ENCODE results near the gene PIK3CG. TPM values are rescaled to one million over a fixed set of nuclear protein-coding genes. Genes with fewer than 3 reads are reported as not detected.

Gene PIK3CG
- total RNA-seq, 1 donor from 2014 or later: 1.7 TPM

GRCh38 chr7:106881984-106882383 is 16.9 kb downstream of the PIK3CG start:
- peaks cover 4% of the 10 kb centered on the region for H3K27me3 ChIP-seq (ENCODE audit: low read depth)
- no peaks in the 10 kb centered on the region for H3K4me1 ChIP-seq
- intact Hi-C loops (cut with micrococcal nuclease): no loop called here
- H3K4me3 ChIP-seq: no peak overlapping the region
- TF ChIP-seq CTCF (IDR thresholded peaks at IDR 0.05; ENCODE audit: borderline replicate concordance): no peak
- no peaks in the 10 kb centered on the region for H3K36me3 ChIP-seq
- no peak for DNase-seq
- H3K27ac ChIP-seq (replicated peaks): no peak overlapping the region
- no peaks in the 10 kb centered on the region for H3K9me3 ChIP-seq (replicated peaks)

DNA sequence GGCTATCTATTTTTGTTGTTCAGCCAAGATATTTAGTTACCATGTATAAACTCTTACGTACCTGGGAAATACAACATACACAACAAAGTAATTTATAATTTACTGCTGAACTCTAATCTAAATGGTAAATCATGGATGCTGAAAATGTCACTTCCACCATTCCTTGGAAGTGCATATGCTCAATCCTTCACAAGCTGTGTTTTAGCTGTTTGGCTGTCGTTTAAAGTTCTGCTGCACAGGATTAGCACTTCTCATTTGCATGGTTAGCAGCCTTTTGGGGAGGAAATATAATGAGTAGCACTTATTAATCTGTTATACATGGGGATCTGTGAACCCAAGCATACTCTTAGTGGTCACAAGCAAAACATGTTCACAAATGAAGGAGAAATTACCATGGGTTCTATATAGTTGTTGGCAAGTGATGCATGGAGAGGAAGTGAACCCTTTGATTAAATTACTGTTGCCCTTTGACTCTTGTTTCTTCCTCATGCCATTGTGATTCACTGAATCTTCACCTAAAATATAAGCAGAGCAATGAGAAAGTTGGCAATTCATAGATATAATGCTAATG is 18.5 kb downstream of the PIK3CG start:
- Histone ChIP-seq H3K4me3 (no peak overlapping the region), H3K27ac (replicated peaks) (no peak overlapping the region), H3K4me1 (peaks cover 3% of the 10 kb centered on the region), H3K36me3 (no peaks in the 10 kb centered on the region), H3K27me3 (ENCODE audit: low read depth) (peaks cover 4% of the 10 kb centered on the region), H3K9me3 (replicated peaks) (no peaks in the 10 kb centered on the region)
- TF ChIP-seq CTCF (IDR thresholded peaks at IDR 0.05; ENCODE audit: borderline replicate concordance): no peak
- DNase-seq: no peak
- intact Hi-C loops (cut with micrococcal nuclease): no loop called here

DNA sequence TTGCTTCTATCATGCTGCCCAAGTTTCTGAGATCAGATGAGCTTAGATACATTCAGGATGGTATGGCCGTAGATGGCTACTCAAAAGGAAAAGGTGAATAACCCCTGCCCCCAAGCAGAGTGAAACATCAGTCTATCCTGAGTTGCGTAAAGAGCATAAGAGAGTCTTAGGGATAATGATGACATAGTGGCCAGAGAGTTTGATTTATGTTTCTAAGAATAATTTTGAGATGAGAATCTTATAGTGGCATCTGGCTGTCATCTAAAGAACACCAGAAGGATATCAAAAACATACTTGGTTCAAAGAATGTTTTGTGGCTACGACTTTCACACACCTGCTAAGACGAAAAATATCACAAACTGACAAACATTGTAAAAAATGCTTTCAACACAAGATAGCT is 20.6 kb downstream of the PIK3CG start:
- peaks cover 4% of the 10 kb centered on the region for H3K27me3 ChIP-seq (ENCODE audit: low read depth)
- intact Hi-C loops (cut with micrococcal nuclease): no loop called here
- H3K36me3 ChIP-seq: no peaks in the 10 kb centered on the region

DNA sequence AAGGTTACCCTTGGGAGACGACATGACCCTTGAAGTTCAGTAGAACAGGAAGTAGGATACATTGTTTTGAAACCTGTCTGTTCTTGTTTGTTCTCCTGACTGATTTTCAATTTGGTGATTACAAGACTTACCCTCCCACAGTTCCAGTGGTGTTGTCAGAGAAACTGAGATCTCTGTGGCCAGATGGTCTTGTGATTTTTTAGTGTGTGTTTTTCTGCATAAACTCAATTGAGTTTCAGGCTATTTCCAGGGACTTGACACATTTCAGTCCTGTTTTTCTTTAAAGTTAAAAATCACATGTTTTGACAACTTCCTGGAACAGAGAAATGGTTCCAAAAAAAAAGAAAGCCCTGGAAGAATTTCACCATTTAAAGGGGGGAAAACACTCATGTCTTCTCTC is 22.3 kb downstream of the PIK3CG start:
- TF ChIP-seq CTCF (IDR thresholded peaks at IDR 0.05; ENCODE audit: borderline replicate concordance): no peak
- intact Hi-C loops (cut with micrococcal nuclease): no loop called here
- no peaks in the 10 kb centered on the region for H3K36me3 ChIP-seq

More for the DNA sequence above, 20.6 kb downstream of the PIK3CG start:
- H3K4me1 ChIP-seq: peaks cover 3% of the 10 kb centered on the region
- no peak for TF ChIP-seq CTCF (IDR thresholded peaks at IDR 0.05; ENCODE audit: borderline replicate concordance)
- H3K9me3 ChIP-seq (replicated peaks): no peaks in the 10 kb centered on the region
- H3K27ac ChIP-seq (replicated peaks): no peak overlapping the region
- H3K4me3 ChIP-seq: no peak overlapping the region
- no peak for DNase-seq

DNA sequence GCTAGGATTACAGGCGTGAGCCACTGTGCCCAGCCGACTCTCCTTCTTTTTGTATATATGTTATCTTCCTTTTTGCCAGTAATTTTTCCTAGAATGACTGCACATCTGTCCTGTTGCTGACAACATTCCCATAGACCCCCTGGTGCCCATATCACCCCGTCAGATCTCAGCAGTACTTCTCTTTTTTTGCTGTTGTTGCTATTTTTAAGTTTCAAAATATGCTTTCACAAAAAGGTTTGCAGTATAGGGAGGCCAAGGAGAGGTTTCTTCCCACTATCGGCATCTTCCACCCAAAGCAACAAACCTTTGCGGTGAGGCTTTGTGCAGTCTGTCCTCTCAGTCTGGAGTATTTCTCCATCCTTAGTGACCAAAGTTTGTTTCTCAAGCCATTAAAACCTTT is 23.1 kb downstream of the PIK3CG start:
- intact Hi-C loops (cut with micrococcal nuclease): no loop called here
- no peak for DNase-seq
- Histone ChIP-seq H3K27ac (replicated peaks) (no peak overlapping the region), H3K9me3 (replicated peaks) (no peaks in the 10 kb centered on the region), H3K4me3 (no peak overlapping the region), H3K4me1 (peaks cover 3% of the 10 kb centered on the region), H3K36me3 (no peaks in the 10 kb centered on the region), H3K27me3 (ENCODE audit: low read depth) (no peaks in the 10 kb centered on the region)
- no peak for TF ChIP-seq CTCF (IDR thresholded peaks at IDR 0.05; ENCODE audit: borderline replicate concordance)

More for the DNA sequence above, 22.3 kb downstream of the PIK3CG start:
- Histone ChIP-seq H3K9me3 (replicated peaks) (no peaks in the 10 kb centered on the region), H3K27ac (replicated peaks) (no peak overlapping the region), H3K4me1 (peaks cover 3% of the 10 kb centered on the region), H3K4me3 (no peak overlapping the region), H3K27me3 (ENCODE audit: low read depth) (no peaks in the 10 kb centered on the region)
- DNase-seq: no peak

Data from left ventricle myocardium inferior (tissue), 1 donor.